A375 (cell line): ENCODE measurements around the gene TNN. TPM values are rescaled to one million over a fixed set of nuclear protein-coding genes. Genes with fewer than 3 reads are reported as not detected.

Experiments
- small RNA-seq: library from RNA; depleted of rRNA; stranded (forward); fragments of <200 nt; gene quantifications from one replicate; pipeline ENCODE3, GENCODE V24; 2014
- total RNA-seq: library from RNA; depleted of rRNA; stranded (reverse); fragments of >200 nt; shearing (Covaris generic); gene quantifications from 2 replicates; pipeline ENCODE4 v1.2.3, GENCODE V29; 2014; rRNA removed

Gene TNN, protein sequence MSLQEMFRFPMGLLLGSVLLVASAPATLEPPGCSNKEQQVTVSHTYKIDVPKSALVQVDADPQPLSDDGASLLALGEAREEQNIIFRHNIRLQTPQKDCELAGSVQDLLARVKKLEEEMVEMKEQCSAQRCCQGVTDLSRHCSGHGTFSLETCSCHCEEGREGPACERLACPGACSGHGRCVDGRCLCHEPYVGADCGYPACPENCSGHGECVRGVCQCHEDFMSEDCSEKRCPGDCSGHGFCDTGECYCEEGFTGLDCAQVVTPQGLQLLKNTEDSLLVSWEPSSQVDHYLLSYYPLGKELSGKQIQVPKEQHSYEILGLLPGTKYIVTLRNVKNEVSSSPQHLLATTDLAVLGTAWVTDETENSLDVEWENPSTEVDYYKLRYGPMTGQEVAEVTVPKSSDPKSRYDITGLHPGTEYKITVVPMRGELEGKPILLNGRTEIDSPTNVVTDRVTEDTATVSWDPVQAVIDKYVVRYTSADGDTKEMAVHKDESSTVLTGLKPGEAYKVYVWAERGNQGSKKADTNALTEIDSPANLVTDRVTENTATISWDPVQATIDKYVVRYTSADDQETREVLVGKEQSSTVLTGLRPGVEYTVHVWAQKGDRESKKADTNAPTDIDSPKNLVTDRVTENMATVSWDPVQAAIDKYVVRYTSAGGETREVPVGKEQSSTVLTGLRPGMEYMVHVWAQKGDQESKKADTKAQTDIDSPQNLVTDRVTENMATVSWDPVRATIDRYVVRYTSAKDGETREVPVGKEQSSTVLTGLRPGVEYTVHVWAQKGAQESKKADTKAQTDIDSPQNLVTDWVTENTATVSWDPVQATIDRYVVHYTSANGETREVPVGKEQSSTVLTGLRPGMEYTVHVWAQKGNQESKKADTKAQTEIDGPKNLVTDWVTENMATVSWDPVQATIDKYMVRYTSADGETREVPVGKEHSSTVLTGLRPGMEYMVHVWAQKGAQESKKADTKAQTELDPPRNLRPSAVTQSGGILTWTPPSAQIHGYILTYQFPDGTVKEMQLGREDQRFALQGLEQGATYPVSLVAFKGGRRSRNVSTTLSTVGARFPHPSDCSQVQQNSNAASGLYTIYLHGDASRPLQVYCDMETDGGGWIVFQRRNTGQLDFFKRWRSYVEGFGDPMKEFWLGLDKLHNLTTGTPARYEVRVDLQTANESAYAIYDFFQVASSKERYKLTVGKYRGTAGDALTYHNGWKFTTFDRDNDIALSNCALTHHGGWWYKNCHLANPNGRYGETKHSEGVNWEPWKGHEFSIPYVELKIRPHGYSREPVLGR (N-terminal part only)
- not detected in 2 replicates for total RNA-seq

DNA sequence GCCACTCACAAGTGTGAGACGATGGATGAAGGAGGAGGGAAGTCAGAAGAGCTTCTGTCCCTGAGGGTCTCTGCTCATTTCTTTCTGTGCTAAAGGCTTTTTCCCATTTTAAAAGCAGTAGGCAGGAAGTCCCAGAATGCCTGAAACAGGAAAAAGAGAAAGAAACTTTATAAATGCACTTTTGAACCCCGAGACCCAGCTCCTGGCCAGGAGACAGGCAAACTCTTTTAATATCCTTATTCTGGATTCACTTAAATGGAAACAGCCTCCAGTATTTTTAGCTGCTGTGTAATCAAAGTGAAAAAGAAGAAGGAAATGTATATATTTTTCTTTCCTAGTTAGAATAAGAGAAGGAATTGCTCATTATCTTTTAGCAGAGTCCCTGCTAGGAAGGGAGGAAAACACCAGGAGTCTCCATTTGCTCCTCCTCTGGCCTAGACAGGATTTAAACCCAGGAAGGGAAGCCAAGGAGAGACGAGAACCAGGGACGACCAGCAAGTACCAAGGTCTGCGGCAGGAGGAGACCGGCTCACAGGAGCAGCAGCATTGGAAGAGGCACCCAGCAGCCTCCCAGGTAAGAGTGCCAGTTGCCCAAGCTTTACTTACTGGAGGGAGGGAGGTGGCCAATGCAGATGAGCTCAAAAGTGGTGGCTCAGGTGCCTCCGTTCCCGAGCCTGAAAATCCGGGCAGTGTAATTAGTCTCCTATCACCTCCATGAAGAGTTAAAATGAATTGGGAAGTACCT is at the start of gene TNN:
Gene TNN (plus strand): TSS at position 472 of the 745 bp plus-strand sequence. CDS start 9,586 bp downstream, outside the sequence.

DNA sequence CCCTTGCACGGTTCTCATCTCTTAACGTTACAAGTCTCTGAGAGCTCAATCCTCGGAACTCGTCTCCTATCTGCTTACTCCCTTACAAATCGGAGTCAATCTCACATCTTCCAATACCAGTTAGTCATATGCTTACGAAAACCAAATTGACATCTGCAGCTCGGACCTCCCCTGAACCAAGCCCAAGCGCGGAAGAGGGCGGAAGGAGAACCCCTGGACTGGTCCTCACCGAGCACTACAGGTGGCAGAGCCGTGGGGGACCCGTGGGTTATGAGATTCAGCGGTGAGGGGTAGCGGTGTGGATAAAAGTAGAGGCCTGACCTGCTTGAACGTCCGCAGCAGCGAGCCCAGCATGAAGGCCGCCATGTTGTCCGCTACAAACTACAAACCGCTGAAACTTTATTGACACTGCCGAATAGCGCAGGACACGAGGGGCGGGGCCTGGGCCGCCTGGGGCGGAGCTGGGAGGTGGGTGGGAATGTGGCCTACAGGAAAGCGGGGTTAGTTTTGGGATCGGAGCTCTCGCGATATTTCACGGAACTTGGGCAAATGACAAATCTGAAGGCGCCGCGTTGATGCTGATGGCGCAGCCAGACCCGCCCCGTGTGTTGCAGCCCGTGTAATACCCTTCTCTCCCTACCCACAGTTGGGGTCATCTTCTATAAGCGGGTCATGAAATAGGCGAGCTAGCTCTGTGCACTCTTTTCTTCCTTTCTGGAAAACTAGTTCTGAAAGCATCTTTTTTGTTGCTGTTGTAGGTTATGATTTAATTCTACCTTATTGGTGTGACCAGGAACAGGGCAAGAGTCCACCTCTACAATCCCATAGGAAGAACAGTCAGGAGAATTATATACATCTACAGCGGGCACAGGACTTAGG is 44.4 kb upstream of the TNN start, which contains the start of gene MRPS14:
Gene MRPS14 (minus strand): TSS at position 383 of the 879 bp plus-strand sequence. CDS start 17 bp downstream, at position 366.

DNA sequence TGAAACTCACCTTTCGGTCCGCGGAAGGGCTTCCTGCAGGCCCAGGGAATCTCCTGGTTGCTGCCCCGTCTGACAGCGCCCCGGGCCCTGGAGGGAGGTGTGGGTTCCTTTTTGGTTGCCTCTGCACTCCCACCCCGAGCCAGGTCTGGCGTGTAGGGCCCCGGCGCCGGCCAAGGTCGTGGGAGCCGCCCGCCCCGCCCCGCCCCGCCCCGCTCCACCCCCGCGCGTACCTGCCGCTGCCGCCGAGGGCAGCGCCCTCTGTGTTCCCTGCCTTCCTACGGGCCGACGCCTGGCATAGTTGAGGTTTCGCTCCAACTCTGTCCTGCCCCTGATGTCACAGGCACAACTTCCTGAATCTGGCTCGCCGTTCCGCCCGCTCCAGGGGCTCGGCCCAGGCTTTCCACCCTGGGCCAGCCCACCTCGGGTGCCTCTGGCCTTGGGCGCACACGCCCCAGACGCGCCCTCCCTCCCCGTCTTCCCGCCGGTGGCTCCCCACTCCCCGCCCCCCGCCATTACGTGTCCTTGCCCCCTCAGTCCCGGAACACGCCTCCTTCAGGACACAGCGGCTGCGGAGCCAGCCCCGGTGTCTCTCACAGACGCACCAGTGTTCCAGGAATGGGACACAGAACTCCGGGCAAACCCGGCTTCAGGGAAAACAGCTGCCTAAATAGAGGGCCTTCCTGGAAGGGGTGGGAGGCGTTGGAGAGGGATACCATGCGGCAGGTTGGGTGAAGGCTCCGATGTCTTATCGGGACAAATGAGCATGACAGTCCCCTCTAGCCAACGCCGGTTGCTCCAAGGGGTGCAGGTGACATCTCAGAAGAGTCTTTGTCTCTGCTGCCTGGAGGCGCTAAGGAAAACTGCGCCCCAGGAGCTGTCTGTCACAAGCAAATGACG is 125.2 kb downstream of the TNN start, which contains the start of gene KIAA0040:
Gene KIAA0040 (minus strand): TSS at position 147 of the 897 bp plus-strand sequence. CDS start 31,763 bp downstream, outside the sequence.

Small RNAs within 50 kb of the gene (small RNA-seq; reads per million reads assigned to genes)
- gene RF00019, result not detected

Other genes with a start within 250 kb of the TNN start
- 1,740 and 2,265 TPM in 2 replicates for gene CACYBP, start 67.9 kb upstream of the TNN start, total RNA-seq
- gene MRPS14, start 44.4 kb upstream of the TNN start, total RNA-seq, result 39.0 and 42.1 TPM in 2 replicates
- gene KIAA0040, start 124.9 kb downstream of the TNN start, total RNA-seq, result 26.5 and 28.4 TPM in 2 replicates